Raji (cell line): ENCODE data around the gene ZFAND3.

ENCODE experiments used
- POLR2A ChIP-seq: IDR thresholded peaks from 2 replicates; pipeline ENCODE4 v1.6.1; 2011; ENCODE audit warnings: low read depth, low read length, control low read depth; ENCODE audit not compliant: insufficient read depth

ZFAND3 gene

DNA sequence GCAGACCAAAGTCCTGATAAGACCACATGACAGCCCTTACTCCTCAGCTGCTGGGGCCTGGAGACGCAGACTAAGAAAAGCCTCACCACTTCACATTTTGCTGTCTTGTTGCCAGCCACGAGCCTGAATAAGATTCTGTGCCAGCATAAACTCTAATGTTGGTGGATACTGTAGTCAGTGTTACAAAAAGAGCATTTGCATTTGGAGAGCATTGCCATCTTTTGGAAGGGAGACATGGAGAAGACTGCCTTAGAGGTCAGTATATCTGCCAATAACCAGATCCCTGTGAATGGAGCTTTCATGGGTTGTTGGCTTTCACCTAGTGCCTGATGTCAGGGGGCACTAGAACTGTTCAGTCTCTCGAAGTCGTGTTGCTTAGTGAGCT is 315.2 kb downstream of the ZFAND3 start:
- TF ChIP-seq POLR2A = no peak

- TF ChIP-seq POLR2A = no peak
Observed at GRCh38 chr6:38136547-38136946, 317.0 kb downstream of the ZFAND3 start.

GRCh38 chr6:38137608-38138265 is 318.2 kb downstream of the ZFAND3 start:
- no peak for TF ChIP-seq POLR2A

- TF ChIP-seq POLR2A = no peak
Observed at GRCh38 chr6:38138374-38138773, 318.8 kb downstream of the ZFAND3 start.

- no peak for TF ChIP-seq POLR2A
Observed at GRCh38 chr6:38141085-38141484, 321.6 kb downstream of the ZFAND3 start.

GRCh38 chr6:38141716-38142115 is 322.2 kb downstream of the ZFAND3 start:
- no peak for TF ChIP-seq POLR2A

DNA sequence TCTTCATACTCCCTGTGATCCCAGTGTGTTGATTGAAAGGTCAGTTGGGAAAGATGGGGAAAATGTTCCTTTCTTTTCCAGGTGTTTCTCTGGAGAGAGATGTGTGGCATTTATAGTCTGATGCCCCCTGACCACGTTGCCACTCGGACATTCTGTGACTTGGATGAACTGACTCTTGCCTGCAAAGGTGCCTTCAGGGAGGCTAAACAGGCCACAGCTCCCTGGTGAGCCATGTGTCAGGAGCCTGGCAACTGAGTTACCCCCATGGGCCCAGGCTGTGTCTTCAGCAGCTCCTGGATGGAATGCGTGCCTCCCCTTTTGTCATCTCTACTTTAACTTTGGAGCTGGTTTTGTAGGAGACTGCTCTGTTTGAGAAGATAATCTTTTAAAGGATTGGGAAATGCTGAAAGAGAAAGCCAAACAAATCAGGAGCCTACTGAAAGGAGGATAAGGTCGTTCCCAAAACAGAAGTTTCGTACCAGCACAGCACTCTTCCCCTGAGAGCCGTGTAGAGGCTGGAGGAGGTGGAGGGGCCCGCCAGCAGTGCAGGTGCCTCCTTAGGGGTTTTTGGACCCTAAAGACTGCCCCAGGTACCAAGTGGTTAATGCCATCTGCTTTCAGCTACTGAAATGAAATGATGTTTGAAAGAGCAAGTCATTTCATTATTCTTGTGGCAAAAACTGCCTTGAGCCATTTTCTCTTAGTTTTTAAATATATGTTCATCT is 322.8 kb downstream of the ZFAND3 start:
- TF ChIP-seq POLR2A = no peak

- TF ChIP-seq POLR2A = no peak
Observed at GRCh38 chr6:38143191-38144150, 323.9 kb downstream of the ZFAND3 start.

DNA sequence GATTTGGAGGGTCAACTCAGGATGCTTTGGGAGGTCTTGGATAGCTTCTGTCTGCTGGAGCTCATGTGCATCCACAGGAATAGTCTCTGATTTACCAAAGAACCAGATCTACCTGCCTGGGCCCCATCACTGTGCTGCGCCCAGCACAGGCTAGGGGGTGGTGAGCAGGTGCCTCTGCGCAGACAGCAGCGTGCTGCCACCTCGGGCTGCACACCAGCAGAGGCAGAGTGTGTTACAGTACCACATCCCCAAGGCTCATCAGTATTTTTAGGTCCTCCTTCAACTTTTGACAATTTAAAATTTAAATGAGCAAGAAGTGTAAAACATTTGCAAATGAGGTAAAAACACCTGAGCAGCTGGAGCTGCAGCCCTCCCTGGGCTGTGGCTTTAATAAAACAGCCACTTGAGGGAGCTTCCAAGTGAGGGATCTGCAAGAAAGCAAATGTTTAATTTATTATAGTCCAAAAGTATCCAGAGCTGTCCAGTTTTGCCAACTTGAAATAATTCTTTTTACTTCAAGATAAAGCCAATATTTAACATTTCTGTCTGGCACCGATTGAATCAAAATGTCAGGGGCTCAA is 324.9 kb downstream of the ZFAND3 start:
- no peak for TF ChIP-seq POLR2A

- no peak for TF ChIP-seq POLR2A
Observed at GRCh38 chr6:38146021-38146733, 326.6 kb downstream of the ZFAND3 start.

GRCh38 chr6:38146734-38147027 is 327.2 kb downstream of the ZFAND3 start:
- TF ChIP-seq POLR2A = no peak

DNA sequence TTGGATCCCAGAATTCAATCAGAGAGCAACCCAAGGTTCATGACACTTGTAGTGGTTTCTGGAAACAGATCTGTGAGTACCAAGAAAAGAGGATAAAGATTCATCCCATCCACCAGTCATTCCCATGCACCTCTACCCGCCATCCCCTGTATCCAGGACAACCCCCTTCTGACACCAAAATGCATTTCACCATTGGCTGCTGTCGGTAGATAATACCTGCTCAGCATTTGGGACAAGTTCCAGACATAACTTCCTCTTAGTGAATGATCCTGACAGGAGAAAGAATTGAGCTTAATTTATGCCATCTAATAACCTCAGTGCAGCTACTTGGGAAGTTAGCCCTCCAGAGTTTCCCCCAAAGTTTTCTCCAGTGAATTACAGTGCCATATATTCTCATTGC is 329.1 kb downstream of the ZFAND3 start:
- no peak for TF ChIP-seq POLR2A

GRCh38 chr6:38149531-38149930 is 330.0 kb downstream of the ZFAND3 start:
- no peak for TF ChIP-seq POLR2A

DNA sequence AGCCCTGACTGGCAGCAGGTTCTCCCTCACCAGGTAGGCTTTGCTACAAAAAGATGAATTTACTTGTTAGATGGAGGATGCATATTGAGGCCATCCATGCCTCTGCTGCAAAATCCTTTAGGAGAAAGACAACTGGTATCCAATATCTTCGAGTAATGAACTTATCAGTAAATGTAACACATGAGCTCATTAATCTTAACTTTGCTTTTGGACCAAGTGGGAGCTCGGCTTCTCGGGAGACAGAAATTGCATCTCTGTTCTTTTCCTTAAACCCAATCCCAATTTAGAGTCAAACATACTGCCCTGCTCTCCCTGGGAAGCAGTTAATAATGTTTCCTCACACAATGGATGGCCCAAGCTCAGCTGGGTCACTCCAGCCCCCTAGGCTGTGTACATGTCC is 330.5 kb downstream of the ZFAND3 start:
- TF ChIP-seq POLR2A = no peak
